CD14-positive monocyte (primary cell): Measurements from ENCODE around the gene EID2. TPM values are rescaled to one million over a fixed set of nuclear protein-coding genes. Genes with fewer than 3 reads are reported as not detected.

Source experiments
- DNase-seq, 3 donors: peaks; one replicate each; pipeline ENCODE4 v3.0.0-alpha.2; 2011 to 2022
- H2AFZ ChIP-seq: 2 replicates; pipeline ENCODE4 v1.6.0; 2012; ENCODE audit warnings: mild to moderate bottlenecking, low read depth, low read length, inconsistent platforms; ENCODE audit not compliant: insufficient read depth, poor library complexity, severe bottlenecking
- H3K27ac ChIP-seq, 2 donors: 1 replicate in 1 of 2; 2 replicates in 1 of 2; pipeline ENCODE4 v1.5.1; 2012 to 2013; ENCODE audit warnings: low read length in 2 of 2, control low read depth in 1 of 2, inconsistent platforms in 1 of 2, low read depth in 1 of 2, mild to moderate bottlenecking in 1 of 2
- H3K27me3 ChIP-seq, 2 donors: one replicate each; pipeline versions ENCODE4 v1.6.0 to v1.6.1; 2011 to 2013; ENCODE audit warnings: low read length in 2 of 2; ENCODE audit not compliant: control insufficient read depth in 2 of 2, insufficient read depth in 2 of 2
- H3K36me3 ChIP-seq, 2 donors: replicated peaks in 1 of 2; 1 replicate in 1 of 2; 2 replicates in 1 of 2; pipeline versions ENCODE4 v1.5.1 to v1.6.1; 2012 to 2013; ENCODE audit warnings: low read length in 2 of 2, control low read depth in 1 of 2, inconsistent platforms in 1 of 2, mild to moderate bottlenecking in 1 of 2; ENCODE audit not compliant: insufficient read depth in 2 of 2, control insufficient read depth in 1 of 2
- H3K4me1 ChIP-seq, 2 donors: 1 replicate in 1 of 2; 2 replicates in 1 of 2; pipeline versions ENCODE4 v1.5.1 to v1.6.1; 2012 to 2013; ENCODE audit warnings: low read length in 2 of 2, control low read depth in 1 of 2, inconsistent platforms in 1 of 2, mild to moderate bottlenecking in 1 of 2, moderate library complexity in 1 of 2; ENCODE audit not compliant: insufficient read depth in 2 of 2, control insufficient read depth in 1 of 2
- H3K4me2 ChIP-seq: replicated peaks from 2 replicates; pipeline ENCODE3; 2012; ENCODE audit warnings: low read length, moderate library complexity, mild to moderate bottlenecking; ENCODE audit not compliant: poor library complexity, severe bottlenecking; ENCODE audit errors: extremely low read depth
- H3K4me3 ChIP-seq, 3 experiments: fragments of 200-600 bp in 1 of 3; sonication (generic) in 1 of 3; replicated peaks in 1 of 3; 1 replicate in 2 of 3; 2 replicates in 1 of 3; pipeline ENCODE4 v1.5.1; 2011 to 2013; ENCODE audit warnings: low read length in 3 of 3, mild to moderate bottlenecking in 3 of 3, control low read depth in 2 of 3, low read depth in 2 of 3, inconsistent platforms in 1 of 3, moderate library complexity in 1 of 3
- H3K79me2 ChIP-seq: 2 replicates; pipeline ENCODE4 v1.6.0; 2012; ENCODE audit warnings: mild to moderate bottlenecking, control low read depth, inconsistent platforms, low read length, moderate library complexity; ENCODE audit not compliant: insufficient read depth
- H3K9ac ChIP-seq: 2 replicates; pipeline ENCODE4 v1.6.0; 2017; ENCODE audit warnings: low read length, mild to moderate bottlenecking; ENCODE audit not compliant: insufficient read depth, poor library complexity, severe bottlenecking
- H3K9me3 ChIP-seq, 2 donors: replicated peaks in 1 of 2; 1 replicate in 1 of 2; 2 replicates in 1 of 2; pipeline versions ENCODE4 v1.5.1 to v1.6.1; 2012 to 2013; ENCODE audit warnings: low read length in 2 of 2, control low read depth in 1 of 2; ENCODE audit not compliant: control insufficient read depth in 1 of 2, insufficient read depth in 1 of 2
- H4K20me1 ChIP-seq: 2 replicates; pipeline ENCODE4 v1.6.0; 2012; ENCODE audit warnings: mild to moderate bottlenecking, low read length, control low read depth, moderate library complexity; ENCODE audit not compliant: insufficient read depth
- H3K27ac Mint-ChIP-seq, 7 donors: one replicate each; pipeline ENCODE4 v1.8.0; 2020; ENCODE audit warnings: mild to moderate bottlenecking in 7 of 7, mixed read lengths in 7 of 7, moderate library complexity in 6 of 7, inconsistent platforms in 2 of 7
- H3K27me3 Mint-ChIP-seq, 3 donors: one replicate each; pipeline ENCODE4 v1.8.0; 2021 to 2022; ENCODE audit warnings: low read depth in 3 of 3, mild to moderate bottlenecking in 3 of 3, mixed read lengths in 3 of 3, moderate library complexity in 3 of 3, inconsistent platforms in 1 of 3
- H3K36me3 Mint-ChIP-seq, 2 donors: one replicate each; pipeline ENCODE4 v1.8.0; 2020; ENCODE audit warnings: mixed read lengths in 2 of 2, inconsistent platforms in 1 of 2, mild to moderate bottlenecking in 1 of 2
- H3K4me1 Mint-ChIP-seq: one replicate; pipeline ENCODE4 v1.8.0; 2020; ENCODE audit warnings: mild to moderate bottlenecking, mixed read lengths
- H3K4me3 Mint-ChIP-seq, 2 donors: one replicate each; pipeline ENCODE4 v1.8.0; 2020; ENCODE audit warnings: mild to moderate bottlenecking in 2 of 2, mixed read lengths in 2 of 2, moderate library complexity in 1 of 2
- H3K9me3 Mint-ChIP-seq, 7 donors: one replicate each; pipeline ENCODE4 v1.8.0; 2020 to 2022; ENCODE audit warnings: mixed read lengths in 7 of 7, mild to moderate bottlenecking in 6 of 7, moderate library complexity in 6 of 7, inconsistent platforms in 2 of 7
- WGBS: methylation state at CpG from one replicate; pipeline ENCODE4 v1.1.5; 2013; ENCODE audit warnings: missing lambda C conversion rate; ENCODE audit not compliant: insufficient coverage; 5-methylcytosine and 5-hydroxymethylcytosine counted together
- intact Hi-C, 2 donors: fragments of 100-400 bp; cut with micrococcal nuclease; formaldehyde crosslinking; loops; one replicate each; pipeline versions ENCODE4 v1.15.0 to v1.15.1; 2023
- polyA plus RNA-seq, 3 donors: library from polyadenylated mRNA; depleted of rRNA in 1 of 3; unstranded in 2 of 3; stranded (reverse) in 1 of 3; fragments of 300-500 nt in 2 of 3; fragments of >200 nt in 1 of 3; fragmentation: Illumina TruSeq in 2 of 3; gene quantifications; 1 replicate in 2 of 3; 2 replicates in 1 of 3; pipeline ENCODE4 v1.2.3, GENCODE V29; 2012 to 2021
- TF ChIP-seq, protein P1 (sequence below): fragments of 200-600 bp; IDR thresholded peaks from one replicate; pipeline ENCODE4 v1.8.0; 2022; ENCODE audit warnings: antibody characterized with exemption, mild to moderate bottlenecking

EID2 gene
- polyA plus RNA-seq, 3 donors = 5.8 to 20.4 (median 12.5) TPM

DNA sequence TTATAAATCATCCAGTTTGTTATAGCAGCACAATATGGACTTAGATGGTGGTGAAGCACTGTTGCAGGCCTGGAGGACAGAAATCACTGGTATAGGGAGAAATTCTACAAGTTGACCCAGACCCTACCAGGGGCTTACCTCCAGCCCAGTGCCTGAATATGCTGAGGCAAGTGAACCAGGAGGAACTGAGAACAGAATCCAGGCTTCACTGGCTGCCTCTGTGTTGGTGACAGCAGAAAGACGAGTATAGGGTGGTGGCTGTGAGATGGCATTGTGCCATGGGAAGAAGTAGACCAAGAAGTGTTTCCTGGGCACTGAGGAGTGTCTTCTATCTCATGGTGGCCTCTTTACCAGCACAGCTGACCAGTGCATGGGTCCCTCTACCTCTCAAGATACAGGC is 15.9 kb upstream of the EID2 start:
- no peak overlapping the region for H3K4me2 ChIP-seq
- Mint-ChIP-seq H3K36me3 (no peaks in the 10 kb centered on the region), H3K9me3 (no peaks in the 10 kb centered on the region), H3K4me3 (no peak overlapping the region), H3K4me1 (peaks cover 61% of the 10 kb centered on the region), H3K27ac (no peak overlapping the region), H3K27me3 (peaks cover 2 to 7% (median 2%) of the 10 kb centered on the region in 3 donors)
- H3K36me3 ChIP-seq = no peaks in the 10 kb centered on the region
- WGBS = no CpG with 5 or more reads among the region's 1 CpG
- no peaks in the 10 kb centered on the region for H3K79me2 ChIP-seq
- intact Hi-C loops = loop anchor here in 1 of 2 donors (5.0 kb wide), 1 partner anchor 106 kb away; no protein-coding TSS in a partner anchor
- H3K4me1 ChIP-seq = peaks cover 48 to 65% of the 10 kb centered on the region in 2 donors
- TF ChIP-seq, protein P1, sequence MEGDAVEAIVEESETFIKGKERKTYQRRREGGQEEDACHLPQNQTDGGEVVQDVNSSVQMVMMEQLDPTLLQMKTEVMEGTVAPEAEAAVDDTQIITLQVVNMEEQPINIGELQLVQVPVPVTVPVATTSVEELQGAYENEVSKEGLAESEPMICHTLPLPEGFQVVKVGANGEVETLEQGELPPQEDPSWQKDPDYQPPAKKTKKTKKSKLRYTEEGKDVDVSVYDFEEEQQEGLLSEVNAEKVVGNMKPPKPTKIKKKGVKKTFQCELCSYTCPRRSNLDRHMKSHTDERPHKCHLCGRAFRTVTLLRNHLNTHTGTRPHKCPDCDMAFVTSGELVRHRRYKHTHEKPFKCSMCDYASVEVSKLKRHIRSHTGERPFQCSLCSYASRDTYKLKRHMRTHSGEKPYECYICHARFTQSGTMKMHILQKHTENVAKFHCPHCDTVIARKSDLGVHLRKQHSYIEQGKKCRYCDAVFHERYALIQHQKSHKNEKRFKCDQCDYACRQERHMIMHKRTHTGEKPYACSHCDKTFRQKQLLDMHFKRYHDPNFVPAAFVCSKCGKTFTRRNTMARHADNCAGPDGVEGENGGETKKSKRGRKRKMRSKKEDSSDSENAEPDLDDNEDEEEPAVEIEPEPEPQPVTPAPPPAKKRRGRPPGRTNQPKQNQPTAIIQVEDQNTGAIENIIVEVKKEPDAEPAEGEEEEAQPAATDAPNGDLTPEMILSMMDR = no peak
- H4K20me1 ChIP-seq = no peaks in the 10 kb centered on the region
- H3K9ac ChIP-seq = no peak overlapping the region
- no peaks in the 10 kb centered on the region for H3K9me3 ChIP-seq
- H2AFZ ChIP-seq = no peak overlapping the region
- H3K4me3 ChIP-seq = no peak overlapping the region
- no peak overlapping the region for H3K27ac ChIP-seq
- DNase-seq = no peak
- H3K27me3 ChIP-seq = no peaks in the 10 kb centered on the region

DNA sequence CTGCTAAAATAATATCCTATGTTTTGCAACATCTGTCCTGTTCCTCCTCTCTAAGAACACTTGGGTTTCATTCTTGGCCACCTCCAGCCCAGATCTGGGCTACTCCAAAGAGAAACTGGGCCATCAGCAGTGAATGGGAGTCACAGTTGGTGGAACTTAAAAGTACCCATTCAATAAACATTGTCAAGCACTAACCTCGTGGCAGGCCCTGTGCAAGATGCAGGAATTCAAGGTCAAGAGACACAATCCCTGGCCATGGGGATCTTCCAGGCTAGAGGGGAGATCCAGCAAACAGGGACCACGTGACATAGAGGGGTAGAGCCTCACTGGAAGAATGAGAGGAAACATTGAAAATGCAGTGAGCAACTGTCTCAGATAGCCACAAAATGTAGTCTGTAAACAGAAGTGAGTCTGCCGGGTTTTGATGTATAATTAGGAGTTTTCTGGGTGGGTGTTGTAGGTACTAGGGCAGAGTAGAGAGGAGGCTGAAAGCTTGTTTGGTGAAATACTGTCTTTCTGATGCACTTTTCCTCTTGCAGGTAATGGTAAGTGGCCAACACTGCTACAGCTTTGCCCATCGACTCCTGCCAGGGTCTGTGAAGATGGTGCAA is 14.8 kb upstream of the EID2 start:
- no peaks in the 10 kb centered on the region for H3K27me3 ChIP-seq
- Mint-ChIP-seq H3K27ac (peak overlapping the region in 1 of 7 donors; percentile 40), H3K4me3 (no peak overlapping the region), H3K4me1 (peaks cover 61% of the 10 kb centered on the region), H3K36me3 (no peaks in the 10 kb centered on the region), H3K27me3 (peaks cover 0 to 3% (median 0%) of the 10 kb centered on the region in 3 donors), H3K9me3 (no peaks in the 10 kb centered on the region)
- H3K9ac ChIP-seq = no peak overlapping the region
- no peaks in the 10 kb centered on the region for H3K9me3 ChIP-seq
- TF ChIP-seq, protein P1 = no peak
- no peaks in the 10 kb centered on the region for H4K20me1 ChIP-seq
- intact Hi-C loops = loop anchor here in 1 of 2 donors (5.0 kb wide), 2 partner anchors 107 to 212 kb away; no protein-coding TSS in a partner anchor
- H3K4me3 ChIP-seq = no peak overlapping the region
- H3K27ac ChIP-seq = no peak overlapping the region
- H3K79me2 ChIP-seq = no peaks in the 10 kb centered on the region
- peaks cover 48 to 65% of the 10 kb centered on the region in 2 donors for H3K4me1 ChIP-seq
- no peaks in the 10 kb centered on the region for H3K36me3 ChIP-seq
- no peak overlapping the region for H3K4me2 ChIP-seq
- WGBS = 100% methylated on average over 2 of the region's 4 CpGs
- H2AFZ ChIP-seq = no peak overlapping the region
- no peak for DNase-seq
